Stimulated activated naive CD8-positive, alpha-beta T cell treated with anti-CD3 and anti-CD28 coated beads, Interleukin-15, amount 100 ng/mL, for 72 hours (primary cell): ENCODE measurements around the gene ENOPH1.

Source experiments
- ATAC-seq: fragments of 150-1000 bp; cut with Tn5 transposase; 2 replicates; pipeline ENCODE4 v1.10.0; 2021; ENCODE audit warnings: mild to moderate bottlenecking, moderate library complexity
- DNase-seq, 2 donors: peaks; one replicate each; pipeline ENCODE4 v3.0.0; 2021 to 2022
- H3K27ac Mint-ChIP-seq, 2 donors: one replicate each; pipeline ENCODE4 v1.8.0; 2022; ENCODE audit warnings: mild to moderate bottlenecking in 2 of 2, mixed read lengths in 2 of 2, moderate library complexity in 2 of 2
- H3K27me3 Mint-ChIP-seq: one replicate; pipeline ENCODE4 v1.8.0; 2022; ENCODE audit warnings: mixed read lengths
- H3K4me1 Mint-ChIP-seq: one replicate; pipeline ENCODE4 v1.8.0; 2022; ENCODE audit warnings: mild to moderate bottlenecking, mixed read lengths
- H3K4me3 Mint-ChIP-seq, 2 donors: one replicate each; pipeline ENCODE4 v1.8.0; 2022; ENCODE audit warnings: mild to moderate bottlenecking in 2 of 2, mixed read lengths in 2 of 2, moderate library complexity in 1 of 2
- H3K9me3 Mint-ChIP-seq, 2 donors: one replicate each; pipeline ENCODE4 v1.8.0; 2022; ENCODE audit warnings: mixed read lengths in 2 of 2

ENOPH1 gene

DNA sequence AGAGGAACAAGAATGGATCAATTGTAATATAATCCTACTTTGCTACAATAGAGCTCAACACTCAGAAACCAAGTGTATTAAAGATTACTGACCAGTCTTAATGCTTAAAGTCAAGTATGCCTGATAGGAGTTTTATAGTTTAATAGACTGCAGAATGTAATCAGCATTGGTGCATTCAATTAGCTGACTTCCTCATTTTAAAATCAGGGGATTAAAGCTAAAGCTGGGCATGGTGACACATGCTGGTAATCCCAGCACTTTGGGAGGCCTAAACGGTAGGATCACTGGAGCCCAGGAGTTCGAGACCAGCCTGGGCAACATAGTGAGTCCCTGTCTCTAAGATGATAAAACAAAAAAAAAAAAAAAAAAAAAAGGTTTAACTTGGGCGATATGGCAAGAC, 10.9 kb upstream of the ENOPH1 start:
- peaks cover 33% of the 10 kb centered on the region for H3K4me1 Mint-ChIP-seq
- H3K27me3 Mint-ChIP-seq, result peaks cover 39% of the 10 kb centered on the region
- DNase-seq (no peak), ATAC-seq (no peak)
- no peak overlapping the region for H3K27ac Mint-ChIP-seq
- no peaks in the 10 kb centered on the region for H3K9me3 Mint-ChIP-seq
- no peak overlapping the region for H3K4me3 Mint-ChIP-seq

GRCh38 chr4:82421796-82422560, 8.4 kb upstream of the ENOPH1 start:
- H3K27me3 Mint-ChIP-seq, result peaks cover 14% of the 10 kb centered on the region
- no peak for DNase-seq
- H3K9me3 Mint-ChIP-seq, result no peaks in the 10 kb centered on the region
- H3K4me1 Mint-ChIP-seq, result peaks cover 41% of the 10 kb centered on the region
- no peak overlapping the region for H3K4me3 Mint-ChIP-seq
- ATAC-seq, result peak; percentile 50
- peak overlapping the region in 1 of 2 donors; percentile 91 for H3K27ac Mint-ChIP-seq

DNA sequence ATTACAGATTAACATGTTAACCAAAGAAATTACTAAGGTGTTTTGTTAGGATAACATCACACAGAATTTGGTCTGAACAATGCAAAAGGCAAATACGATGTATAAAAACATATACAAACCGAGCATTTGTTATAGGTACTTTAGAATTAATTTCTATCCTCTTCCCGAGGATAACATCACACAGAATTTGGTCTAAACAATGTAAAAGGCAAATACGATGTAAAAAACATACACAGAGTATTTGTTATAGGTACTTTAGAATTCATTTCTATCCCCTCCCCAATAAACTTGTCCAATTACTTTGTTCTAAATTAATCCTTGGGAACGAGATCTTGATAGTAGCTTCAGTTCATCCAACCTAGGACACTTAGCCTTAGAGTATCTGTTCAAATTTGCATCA, 7.8 kb upstream of the ENOPH1 start:
- ATAC-seq (no peak), DNase-seq (no peak)
- Mint-ChIP-seq H3K9me3 (no peaks in the 10 kb centered on the region), H3K27ac (no peak overlapping the region), H3K4me1 (peaks cover 48% of the 10 kb centered on the region), H3K4me3 (no peak overlapping the region), H3K27me3 (peaks cover 8% of the 10 kb centered on the region)

DNA sequence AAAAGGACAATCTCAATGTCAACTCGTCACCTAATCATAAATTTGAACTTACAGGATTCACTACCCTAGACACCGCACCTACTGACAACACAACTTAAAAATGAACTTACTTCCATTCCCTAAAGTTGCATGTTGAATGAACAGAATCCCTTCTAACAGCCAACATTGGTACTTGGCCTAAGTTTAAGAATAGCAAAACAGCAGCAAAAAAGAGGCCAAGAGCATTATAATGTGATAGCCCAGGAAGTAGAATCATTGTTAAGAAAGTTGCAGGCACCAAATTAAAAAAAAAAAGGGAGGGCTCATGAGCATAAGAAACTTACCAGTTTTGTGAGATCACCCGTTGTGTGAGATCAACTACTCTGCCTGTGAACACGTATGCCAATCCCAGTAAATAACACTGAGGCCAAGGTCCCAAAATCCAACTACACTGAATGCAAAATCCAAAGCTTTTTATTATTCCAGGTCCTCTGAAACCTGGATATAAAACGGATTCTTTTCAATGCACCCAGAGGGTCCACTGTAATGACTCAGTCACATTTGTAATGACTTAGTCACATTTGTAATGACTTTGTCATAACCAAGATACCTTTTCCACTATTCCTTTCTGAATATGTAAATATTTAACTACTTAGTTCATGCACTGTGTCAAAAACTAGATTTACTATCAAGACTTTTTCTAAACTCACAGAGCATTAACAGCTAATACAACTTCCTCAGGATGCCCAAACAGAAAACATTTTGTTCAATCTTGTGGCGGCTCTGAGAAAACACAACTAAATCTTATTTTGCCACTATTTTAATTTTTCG, 6.9 kb upstream of the ENOPH1 start:
- H3K4me1 Mint-ChIP-seq, result peaks cover 55% of the 10 kb centered on the region
- peak overlapping the region in 1 of 2 donors; percentile 8 for H3K27ac Mint-ChIP-seq
- no peak overlapping the region for H3K4me3 Mint-ChIP-seq
- DNase-seq, result no peak
- ATAC-seq, result no peak
- peaks cover under 1% of the 10 kb centered on the region for H3K27me3 Mint-ChIP-seq
- H3K9me3 Mint-ChIP-seq, result no peaks in the 10 kb centered on the region

DNA sequence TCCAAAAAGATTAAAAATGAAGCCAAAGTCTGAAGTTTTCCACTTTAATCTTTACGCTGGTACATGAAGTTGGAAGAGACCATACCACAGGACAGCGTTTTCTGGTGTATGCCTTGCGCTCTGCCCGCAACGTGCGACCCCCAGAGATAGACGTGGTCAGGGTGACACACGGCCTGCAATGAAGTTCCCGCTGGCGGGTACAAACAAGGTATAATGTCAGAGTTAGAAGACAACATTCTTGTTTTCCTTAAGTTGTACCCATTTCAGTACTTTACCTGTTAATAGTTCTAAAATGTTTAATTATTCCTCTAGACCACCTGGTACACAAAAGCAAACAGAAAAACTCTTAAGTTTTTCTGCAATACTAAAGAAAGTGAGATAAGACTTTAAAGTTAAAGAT, 4.9 kb upstream of the ENOPH1 start:
- Mint-ChIP-seq H3K9me3 (no peaks in the 10 kb centered on the region), H3K27ac (no peak overlapping the region), H3K4me3 (no peak overlapping the region), H3K4me1 (peaks cover 60% of the 10 kb centered on the region), H3K27me3 (no peaks in the 10 kb centered on the region)
- DNase-seq (no peak), ATAC-seq (no peak)

- Mint-ChIP-seq H3K27ac (peak overlapping the region; percentile 97 to 99), H3K4me1 (peaks cover 71% of the 10 kb centered on the region), H3K4me3 (peak overlapping the region; percentile 97 to 100), H3K9me3 (no peaks in the 10 kb centered on the region), H3K27me3 (no peaks in the 10 kb centered on the region)
- ATAC-seq (no peak), DNase-seq (no peak)
Measured at GRCh38 chr4:82428526-82428968, 1.8 kb upstream of the ENOPH1 start.

DNA sequence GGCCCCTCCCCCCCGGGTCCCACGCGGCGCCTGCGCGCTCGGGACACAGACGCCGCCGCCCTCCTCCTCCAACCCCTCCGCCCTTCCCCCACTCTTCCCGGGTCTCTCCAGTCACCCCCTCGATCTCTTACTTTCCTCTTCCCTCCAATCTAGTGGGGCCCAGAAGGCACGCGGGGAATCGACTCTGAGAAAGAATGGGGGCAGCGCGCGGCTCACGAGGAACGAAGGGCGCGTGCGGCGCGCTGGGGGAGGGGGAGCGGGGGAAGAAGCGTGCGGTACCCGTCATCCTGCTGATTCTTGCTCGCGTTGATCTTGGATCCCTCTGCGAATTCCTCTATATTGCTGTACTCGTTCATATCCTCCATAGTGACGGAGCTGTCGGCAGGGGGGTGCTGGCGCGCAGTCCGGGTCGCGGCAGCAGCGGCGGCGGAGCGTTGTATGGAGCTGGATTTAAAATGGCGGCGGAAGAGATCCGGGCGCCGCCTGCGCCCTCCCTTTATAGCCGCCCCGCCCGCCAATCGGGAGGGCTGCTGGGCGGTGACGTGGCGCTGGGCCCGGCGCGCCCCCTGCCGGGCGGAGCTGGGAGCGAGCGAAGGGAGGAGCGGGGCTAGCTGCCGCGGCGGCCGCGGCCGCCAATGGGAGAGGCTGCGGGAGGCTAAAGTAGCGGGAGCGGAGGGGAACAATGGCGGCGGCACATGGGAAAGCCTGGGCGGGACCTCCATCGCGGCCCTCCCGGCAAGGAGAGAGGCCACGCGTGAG, 1.2 kb upstream of the ENOPH1 start:
- H3K27me3 Mint-ChIP-seq, result no peaks in the 10 kb centered on the region
- DNase-seq (peak; percentile 93 to 97), ATAC-seq (peak; percentile 65)
- peak overlapping the region; percentile 97 to 100 for H3K4me3 Mint-ChIP-seq
- peaks cover 70% of the 10 kb centered on the region for H3K4me1 Mint-ChIP-seq
- H3K27ac Mint-ChIP-seq, result peak overlapping the region; percentile 97 to 99
- H3K9me3 Mint-ChIP-seq, result no peaks in the 10 kb centered on the region

GRCh38 chr4:82429728-82430192, 630 bp upstream of the ENOPH1 start:
- Mint-ChIP-seq H3K27ac (peak overlapping the region; percentile 97 to 99), H3K9me3 (no peaks in the 10 kb centered on the region), H3K4me1 (peaks cover 74% of the 10 kb centered on the region), H3K4me3 (peak overlapping the region; percentile 97 to 100), H3K27me3 (no peaks in the 10 kb centered on the region)
- ATAC-seq, result peak; percentile 19
- no peak for DNase-seq

GRCh38 chr4:82430964-82431745, 765 bp downstream of the ENOPH1 start:
- H3K27ac Mint-ChIP-seq, result peak overlapping the region; percentile 92 to 98
- H3K27me3 Mint-ChIP-seq, result no peaks in the 10 kb centered on the region
- H3K9me3 Mint-ChIP-seq, result no peaks in the 10 kb centered on the region
- DNase-seq (peak; percentile 30 to 41), ATAC-seq (no peak)
- H3K4me3 Mint-ChIP-seq, result peak overlapping the region; percentile 97 to 100
- peaks cover 75% of the 10 kb centered on the region for H3K4me1 Mint-ChIP-seq

DNA sequence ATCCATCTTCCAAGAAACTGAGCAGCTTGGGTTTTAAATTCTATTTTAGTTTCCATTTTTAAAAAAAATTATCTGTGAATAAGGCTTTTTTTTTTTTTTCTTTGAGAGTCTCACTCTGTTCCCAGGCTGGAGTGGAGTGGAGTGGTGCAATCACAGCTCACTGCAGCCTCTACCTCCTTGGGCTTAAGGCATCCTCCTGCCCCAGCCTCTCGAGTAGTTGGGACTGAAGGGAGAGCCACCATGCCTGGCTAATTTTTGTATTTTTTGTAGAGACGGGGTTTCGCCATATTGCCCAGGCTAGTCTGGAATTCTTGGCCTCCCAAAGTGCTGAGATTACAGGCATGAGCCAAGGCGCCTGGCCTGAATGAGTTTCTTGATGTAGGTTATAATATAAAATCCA, 1.4 kb downstream of the ENOPH1 start:
- peak overlapping the region; percentile 97 to 100 for H3K4me3 Mint-ChIP-seq
- DNase-seq, result no peak
- ATAC-seq, result no peak
- no peak overlapping the region for H3K27ac Mint-ChIP-seq
- H3K27me3 Mint-ChIP-seq, result no peaks in the 10 kb centered on the region
- peaks cover 75% of the 10 kb centered on the region for H3K4me1 Mint-ChIP-seq
- H3K9me3 Mint-ChIP-seq, result no peaks in the 10 kb centered on the region

- no peaks in the 10 kb centered on the region for H3K9me3 Mint-ChIP-seq
- DNase-seq, result no peak
- peak overlapping the region; percentile 97 to 100 for H3K4me3 Mint-ChIP-seq
- H3K27ac Mint-ChIP-seq, result peak overlapping the region in 1 of 2 donors; percentile 74
- H3K4me1 Mint-ChIP-seq, result peaks cover 75% of the 10 kb centered on the region
- ATAC-seq, result no peak
- H3K27me3 Mint-ChIP-seq, result no peaks in the 10 kb centered on the region
Measured at GRCh38 chr4:82432596-82432995, 2.2 kb downstream of the ENOPH1 start.

GRCh38 chr4:82433791-82434190, 3.4 kb downstream of the ENOPH1 start:
- DNase-seq (no peak), ATAC-seq (no peak)
- Mint-ChIP-seq H3K27ac (no peak overlapping the region), H3K27me3 (no peaks in the 10 kb centered on the region), H3K4me3 (peak overlapping the region; percentile 26 to 46), H3K9me3 (no peaks in the 10 kb centered on the region), H3K4me1 (peaks cover 79% of the 10 kb centered on the region)

DNA sequence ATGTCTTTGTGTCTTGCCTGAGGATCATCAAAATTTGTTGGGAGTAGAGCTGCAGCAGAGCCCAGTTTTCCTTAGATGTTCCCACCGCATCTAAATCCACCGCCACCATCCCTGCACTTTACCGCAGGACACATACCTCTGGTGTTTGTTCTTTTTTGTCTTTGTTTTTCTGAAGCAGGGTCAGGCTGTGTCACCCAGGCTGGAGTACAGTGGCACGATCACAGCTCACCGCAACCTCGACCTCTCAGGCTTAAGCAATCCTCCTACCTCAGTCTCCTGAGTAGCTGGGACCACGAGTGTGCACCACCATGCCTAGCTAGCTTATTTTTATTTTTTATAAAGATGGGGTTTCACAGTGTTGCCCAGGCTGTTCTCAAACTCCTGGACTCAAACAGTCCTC, 4.6 kb downstream of the ENOPH1 start:
- peak overlapping the region in 1 of 2 donors; percentile 95 for H3K27ac Mint-ChIP-seq
- no peak overlapping the region for H3K4me3 Mint-ChIP-seq
- no peaks in the 10 kb centered on the region for H3K27me3 Mint-ChIP-seq
- DNase-seq, result no peak
- ATAC-seq, result no peak
- no peaks in the 10 kb centered on the region for H3K9me3 Mint-ChIP-seq
- H3K4me1 Mint-ChIP-seq, result peaks cover 85% of the 10 kb centered on the region

GRCh38 chr4:82436130-82436529, 5.7 kb downstream of the ENOPH1 start:
- no peaks in the 10 kb centered on the region for H3K27me3 Mint-ChIP-seq
- DNase-seq (no peak), ATAC-seq (no peak)
- peaks cover 92% of the 10 kb centered on the region for H3K4me1 Mint-ChIP-seq
- no peak overlapping the region for H3K27ac Mint-ChIP-seq
- H3K4me3 Mint-ChIP-seq, result no peak overlapping the region
- no peaks in the 10 kb centered on the region for H3K9me3 Mint-ChIP-seq

DNA sequence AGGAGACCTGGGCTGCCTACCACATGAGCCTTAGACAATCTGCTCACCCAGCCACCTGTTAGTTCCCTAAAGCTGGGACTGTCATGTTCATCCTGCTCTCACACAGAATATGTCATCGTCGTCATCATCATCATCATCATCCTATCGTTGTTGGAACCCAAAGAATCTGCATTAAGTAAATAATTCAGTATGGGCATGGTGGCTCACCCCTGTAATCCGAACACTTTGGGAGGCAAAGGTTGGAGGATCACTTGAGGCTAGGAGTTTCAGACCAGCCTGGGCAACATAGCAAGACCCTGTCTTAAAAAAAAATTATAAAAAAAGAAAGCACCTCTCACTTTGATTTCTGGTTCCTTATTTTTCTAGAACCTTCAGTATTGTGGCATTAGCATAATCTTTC, 6.4 kb downstream of the ENOPH1 start:
- H3K27ac Mint-ChIP-seq, result peak overlapping the region; percentile 35 to 62
- H3K27me3 Mint-ChIP-seq, result no peaks in the 10 kb centered on the region
- no peak overlapping the region for H3K4me3 Mint-ChIP-seq
- H3K4me1 Mint-ChIP-seq, result peaks cover 92% of the 10 kb centered on the region
- DNase-seq (no peak), ATAC-seq (no peak)
- no peaks in the 10 kb centered on the region for H3K9me3 Mint-ChIP-seq
